HCT116 (cell line): ENCODE measurements around the gene EFL1. TPM values are rescaled to one million over a fixed set of nuclear protein-coding genes. Genes with fewer than 3 reads are reported as not detected.

Source experiments
- ATAC-seq: fragments of 200-7000 bp; cut with Tn5 transposase; 2 replicates; pipeline ENCODE4 v1.9.1; 2020; ENCODE audit warnings: mild to moderate bottlenecking, moderate library complexity
- BruUV-seq: library from RNA; stranded (reverse); fragments of 400-500 nt; replicated peaks from 2 replicates; lab custom pipeline; 2021; lab: Mats Ljungman, UMichigan
- CTCF ChIA-PET: fragments of 300-600 bp; sonication (Branson Sonifier 250); formaldehyde crosslinking; loops from one replicate; lab custom pipeline; 2021; ENCODE audit warnings: antibody characterized with exemption; lab: Charles Lee
- POLR2A ChIA-PET: fragments of 300-600, 350-600 bp; sonication (Branson Sonifier 250); formaldehyde crosslinking; loops from one replicate; lab custom pipeline; 2021; ENCODE audit warnings: antibody characterized with exemption; lab: Charles Lee
- RAD21 ChIA-PET, 2 experiments: fragments of 300-600 bp; sonication (Branson Sonifier 250); formaldehyde crosslinking; loops; one replicate each; lab custom pipeline; 2023; ENCODE audit warnings: low total read pairs in 2 of 2; ENCODE audit not compliant: uncharacterized antibody in 2 of 2, unreplicated experiment in 2 of 2, low non-redundant PET in 1 of 2; lab: Charles Lee
- DNase-seq: peaks from one replicate; pipeline ENCODE4 v3.0.0-alpha.2; 2010; ENCODE audit warnings: low read depth, low spot score
- H2AFZ ChIP-seq: fragments of 200-600 bp; shearing (Covaris generic), sonication (generic); 2 replicates; pipeline ENCODE4 v1.6.1; 2017; ENCODE audit warnings: low read depth, mixed run types, mixed read lengths, antibody characterized with exemption, low read length; ENCODE audit not compliant: poor library complexity, severe bottlenecking
- H3K27ac ChIP-seq: 2 replicates; pipeline ENCODE4 v1.5.1; 2012; ENCODE audit warnings: low read depth, low read length
- H3K27me3 ChIP-seq: fragments of 200-600 bp; sonication (generic); 2 replicates; pipeline ENCODE4 v1.6.1; 2016; ENCODE audit warnings: mixed run types, low read length, mixed read lengths; ENCODE audit not compliant: insufficient read depth
- H3K36me3 ChIP-seq, 2 experiments: fragments of 200-500 bp in 1 of 2; fragments of 200-600 bp in 1 of 2; sonication (Bioruptor generic) in 1 of 2; sonication (generic) in 1 of 2; 2 replicates each; pipeline versions ENCODE4 v1.5.1 to v1.6.1; 2014 to 2016; ENCODE audit warnings: low read length in 2 of 2, inconsistent platforms in 1 of 2, mixed read lengths in 1 of 2, mixed run types in 1 of 2; ENCODE audit not compliant: insufficient read depth in 2 of 2, control insufficient read depth in 1 of 2
- H3K4me1 ChIP-seq, 2 experiments: fragments of 200-600 bp in 1 of 2; sonication (generic) in 1 of 2; 2 replicates each; pipeline versions ENCODE4 v1.5.1 to v1.6.1; 2012 to 2017; ENCODE audit warnings: low read length in 2 of 2, inconsistent platforms in 1 of 2, mild to moderate bottlenecking in 1 of 2, mixed read lengths in 1 of 2, mixed run types in 1 of 2, moderate library complexity in 1 of 2; ENCODE audit not compliant: insufficient read depth in 2 of 2, control insufficient read depth in 1 of 2
- H3K4me2 ChIP-seq: fragments of 200-600 bp; sonication (generic); 2 replicates; pipeline ENCODE4 v1.6.1; 2017; ENCODE audit warnings: mixed run types, low read length, mixed read lengths
- H3K4me3 ChIP-seq, 2 experiments: fragments of 200-600 bp in 1 of 2; sonication (generic) in 1 of 2; replicated peaks in 1 of 2; 2 replicates each; pipeline ENCODE4 v1.5.1; 2011 to 2016; ENCODE audit warnings: low read length in 2 of 2, control low read depth in 1 of 2, low read depth in 1 of 2, mild to moderate bottlenecking in 1 of 2, mixed read lengths in 1 of 2, mixed run types in 1 of 2
- H3K79me2 ChIP-seq: fragments of 200-600 bp; sonication (generic); 2 replicates; pipeline ENCODE4 v1.6.1; 2017; ENCODE audit warnings: mild to moderate bottlenecking, mixed run types, low read length, moderate library complexity, mixed read lengths; ENCODE audit not compliant: insufficient read depth
- H3K9ac ChIP-seq: fragments of 200-600 bp; sonication (generic); 2 replicates; pipeline ENCODE4 v1.6.1; 2016; ENCODE audit warnings: low read length, mixed read lengths
- H3K9me2 ChIP-seq: fragments of 200-600 bp; sonication (generic), shearing (Covaris generic); 2 replicates; pipeline ENCODE4 v1.6.1; 2017; ENCODE audit warnings: mixed run types, mild to moderate bottlenecking, moderate library complexity; ENCODE audit not compliant: insufficient read depth
- H3K9me3 ChIP-seq, 2 experiments: fragments of 200-500 bp in 1 of 2; fragments of 200-600 bp in 1 of 2; sonication (Bioruptor generic) in 1 of 2; sonication (generic) in 1 of 2; 2 replicates each; pipeline ENCODE4 v1.6.1; 2014 to 2017; ENCODE audit warnings: low read length in 2 of 2, mixed read lengths in 2 of 2, inconsistent platforms in 1 of 2, low read depth in 1 of 2, mild to moderate bottlenecking in 1 of 2, mixed run types in 1 of 2, moderate library complexity in 1 of 2; ENCODE audit not compliant: control insufficient read depth in 1 of 2, insufficient read depth in 1 of 2
- H4K20me1 ChIP-seq: fragments of 200-600 bp; sonication (generic), shearing (Covaris generic); 2 replicates; pipeline ENCODE4 v1.6.1; 2017; ENCODE audit warnings: mixed run types, mild to moderate bottlenecking, moderate library complexity; ENCODE audit not compliant: insufficient read depth
- CEBPB ChIP-seq: IDR thresholded peaks from 2 replicates; pipeline ENCODE4 v1.6.1; 2012; ENCODE audit warnings: low read depth
- EZH2 ChIP-seq: fragments of 200-600 bp; sonication (generic); IDR thresholded peaks from 2 replicates; pipeline ENCODE4 v1.6.1; 2017; ENCODE audit warnings: antibody characterized with exemption, mixed run types
- EZH2phosphoT487 ChIP-seq: fragments of 200-600 bp; IDR thresholded peaks from 2 replicates; pipeline ENCODE4 v1.6.1; 2018; ENCODE audit warnings: antibody characterized with exemption, borderline replicate concordance
- POLR2A ChIP-seq: IDR thresholded peaks from 2 replicates; pipeline ENCODE4 v1.7.0; 2011; ENCODE audit warnings: borderline replicate concordance; ENCODE audit not compliant: insufficient read depth, insufficient read length; ENCODE audit errors: extremely low read depth
- POLR2AphosphoS5 ChIP-seq: IDR thresholded peaks from 2 replicates; pipeline ENCODE4 v1.6.1; 2011; ENCODE audit warnings: mild to moderate bottlenecking, low read depth, low read length, moderate library complexity
- SP1 ChIP-seq: IDR thresholded peaks from 2 replicates; pipeline ENCODE4 v1.6.1; 2012; ENCODE audit warnings: low read depth
- ZBTB33 ChIP-seq: IDR thresholded peaks from 2 replicates; pipeline ENCODE4 v1.6.1; 2011; ENCODE audit warnings: mild to moderate bottlenecking, low read length, moderate library complexity; ENCODE audit not compliant: insufficient replicate concordance; ENCODE audit errors: extremely low read depth
- ZFX ChIP-seq: fragments of 450-650 bp; IDR thresholded peaks from 2 replicates; pipeline ENCODE4 v1.6.1; 2017
- intact Hi-C: fragments of 100-400 bp; cut with micrococcal nuclease; formaldehyde crosslinking; loops from 2 replicates; pipeline ENCODE4 v1.10.0; 2022
- total RNA-seq: library from RNA; stranded (reverse); gene quantifications from one replicate; pipeline ENCODE4 v1.2.1, GENCODE V29; 2021; ENCODE audit not compliant: unreplicated experiment

The EFL1 gene
- total RNA-seq, 1 experiment from 2014 or later: 12.7 TPM

- no peak overlapping the region for H3K9ac ChIP-seq
- H2AFZ ChIP-seq: no peak overlapping the region
- ChIA-PET CTCF (no interaction called here), POLR2A (no interaction called here), RAD21 (no interaction called here)
- H3K9me3 ChIP-seq: no peaks in the 10 kb centered on the region
- TF ChIP-seq ZBTB33: no peak
- no peak for TF ChIP-seq POLR2AphosphoS5
- TF ChIP-seq POLR2A: no peak
- TF ChIP-seq EZH2phosphoT487: no peak
- TF ChIP-seq EZH2: no peak
- DNase-seq (no peak), ATAC-seq (no peak)
- no peaks in the 10 kb centered on the region for H3K79me2 ChIP-seq
- no peaks in the 10 kb centered on the region for H3K9me2 ChIP-seq
- intact Hi-C loops: no loop called here
- no peak overlapping the region for H3K27ac ChIP-seq
- H3K4me3 ChIP-seq: no peak overlapping the region
- H3K4me1 ChIP-seq: no peaks in the 10 kb centered on the region
- H3K36me3 ChIP-seq: no peaks in the 10 kb centered on the region
- H3K27me3 ChIP-seq: no peaks in the 10 kb centered on the region
- no TSS peak for BruUV-seq
- H3K4me2 ChIP-seq: no peak overlapping the region
- H4K20me1 ChIP-seq: no peaks in the 10 kb centered on the region
Observed at GRCh38 chr15:82098674-82099073, 163.9 kb downstream of the EFL1 start.

- RAD21 ChIA-PET: no interaction called here
- Histone ChIP-seq H3K9me3 (no peaks in the 10 kb centered on the region), H3K27me3 (no peaks in the 10 kb centered on the region), H3K4me3 (no peak overlapping the region), H3K27ac (no peak overlapping the region), H3K4me2 (no peak overlapping the region), H3K9me2 (no peaks in the 10 kb centered on the region), H3K4me1 (no peaks in the 10 kb centered on the region), H3K9ac (no peak overlapping the region), H3K36me3 (no peaks in the 10 kb centered on the region), H3K79me2 (no peaks in the 10 kb centered on the region), H2AFZ (no peak overlapping the region), H4K20me1 (no peaks in the 10 kb centered on the region)
- intact Hi-C loops: no loop called here
- no TSS peak for BruUV-seq
- POLR2A ChIA-PET: no interaction called here
- ATAC-seq (no peak), DNase-seq (no peak)
- CTCF ChIA-PET: no interaction called here
- TF ChIP-seq POLR2A: no peak
- no peak for TF ChIP-seq CEBPB
- no peak for TF ChIP-seq SP1
- no peak for TF ChIP-seq ZBTB33
- TF ChIP-seq ZFX: no peak
Observed at GRCh38 chr15:82095803-82096202, 166.7 kb downstream of the EFL1 start.
